IMR-90 (cell line): Measurements from ENCODE around the gene ZMIZ1. TPM values are rescaled to one million over a fixed set of nuclear protein-coding genes. Genes with fewer than 3 reads are reported as not detected.

Experiments
- ATAC-seq: fragments of 200-7000 bp; cut with Tn5 transposase; 2 replicates; pipeline ENCODE4 v1.9.1; 2020; ENCODE audit warnings: low read depth, mild to moderate bottlenecking, moderate library complexity
- BruUV-seq: library from RNA; stranded (reverse); fragments of 400-500 nt; replicated peaks from 2 replicates; lab custom pipeline; 2021; lab: Mats Ljungman, UMichigan
- CTCF ChIA-PET: fragments of 300-600 bp; formaldehyde crosslinking; extraction: SDS; loops from one replicate; lab custom pipeline; 2021; ENCODE audit warnings: antibody characterized with exemption; lab: Yijun Ruan, JAX
- POLR2A ChIA-PET: fragments of 300-600 bp; sonication (Branson Sonifier 250); formaldehyde crosslinking; loops from one replicate; lab custom pipeline; 2022; ENCODE audit warnings: antibody characterized with exemption; ENCODE audit not compliant: unreplicated experiment; lab: Charles Lee
- DNase-seq: peaks from one replicate; pipeline ENCODE4 v3.0.0; 2013
- H2AFZ ChIP-seq: replicated peaks from 2 replicates; pipeline ENCODE3; 2013; ENCODE audit warnings: low read length, mild to moderate bottlenecking; ENCODE audit not compliant: poor library complexity
- H2AK5ac ChIP-seq: 2 replicates; pipeline ENCODE4 v1.6.1; 2013; ENCODE audit warnings: low read depth, low read length, inconsistent platforms
- H2AK9ac ChIP-seq: replicated peaks from 2 replicates; pipeline ENCODE3; 2013; ENCODE audit warnings: mild to moderate bottlenecking, low read depth, low read length, moderate library complexity; ENCODE audit not compliant: poor library complexity
- H2BK120ac ChIP-seq: 2 replicates; pipeline ENCODE4 v1.6.1; 2013; ENCODE audit warnings: low read depth, low read length, inconsistent platforms
- H2BK15ac ChIP-seq: 3 replicates; pipeline ENCODE4 v1.6.1; 2013; ENCODE audit warnings: low read depth, low read length, inconsistent platforms
- H2BK20ac ChIP-seq: 2 replicates; pipeline ENCODE4 v1.6.1; 2013; ENCODE audit warnings: low read depth, mild to moderate bottlenecking, inconsistent platforms, low read length, moderate library complexity
- H2BK5ac ChIP-seq: 2 replicates; pipeline ENCODE4 v1.6.1; 2013; ENCODE audit warnings: mild to moderate bottlenecking, low read depth, low read length, inconsistent platforms; ENCODE audit not compliant: poor library complexity, severe bottlenecking
- H3K14ac ChIP-seq: replicated peaks from 2 replicates; pipeline ENCODE4 v1.6.1; 2013; ENCODE audit warnings: low read depth, low read length, inconsistent platforms
- H3K18ac ChIP-seq: 2 replicates; pipeline ENCODE4 v1.6.1; 2013; ENCODE audit warnings: low read depth, low read length, control low read depth
- H3K23ac ChIP-seq: 2 replicates; pipeline ENCODE4 v1.6.1; 2013; ENCODE audit warnings: low read depth, low read length, inconsistent platforms
- H3K27ac ChIP-seq: 2 replicates; pipeline ENCODE4 v1.5.1; 2013; ENCODE audit warnings: mild to moderate bottlenecking, control low read depth, low read length; ENCODE audit not compliant: insufficient read depth
- H3K27me3 ChIP-seq: 2 replicates; pipeline ENCODE4 v1.6.1; 2013; ENCODE audit warnings: low read length; ENCODE audit not compliant: control insufficient read depth, insufficient read depth
- H3K36me3 ChIP-seq: 2 replicates; pipeline ENCODE4 v1.6.1; 2013; ENCODE audit warnings: low read length, mixed read lengths; ENCODE audit not compliant: control insufficient read depth, insufficient read depth
- H3K4ac ChIP-seq: 2 replicates; pipeline ENCODE4 v1.6.1; 2013; ENCODE audit warnings: low read depth, low read length, inconsistent platforms
- H3K4me1 ChIP-seq: 2 replicates; pipeline ENCODE4 v1.6.1; 2013; ENCODE audit warnings: low read length, mixed read lengths; ENCODE audit not compliant: control insufficient read depth, insufficient read depth
- H3K4me2 ChIP-seq: 2 replicates; pipeline ENCODE4 v1.6.1; 2013; ENCODE audit warnings: low read depth, mild to moderate bottlenecking, control low read depth, low read length, moderate library complexity
- H3K4me3 ChIP-seq: 2 replicates; pipeline ENCODE4 v1.5.1; 2013; ENCODE audit warnings: low read depth, mild to moderate bottlenecking, control low read depth, low read length, moderate library complexity; ENCODE audit not compliant: insufficient read depth
- H3K56ac ChIP-seq: 2 replicates; pipeline ENCODE4 v1.6.1; 2013; ENCODE audit warnings: low read length, inconsistent platforms; ENCODE audit not compliant: insufficient read depth; ENCODE audit errors: extremely low read depth
- H3K79me1 ChIP-seq, 2 experiments: 2 replicates each; pipeline ENCODE4 v1.6.1; 2013; ENCODE audit warnings: low read length in 2 of 2, inconsistent platforms in 1 of 2, low read depth in 1 of 2
- H3K9ac ChIP-seq: 2 replicates; pipeline ENCODE4 v1.6.1; 2013; ENCODE audit warnings: low read depth, low read length, control low read depth
- H3K9me1 ChIP-seq: 2 replicates; pipeline ENCODE4 v1.6.1; 2013; ENCODE audit warnings: low read length, inconsistent platforms; ENCODE audit not compliant: insufficient read depth
- H3K9me3 ChIP-seq: 2 replicates; pipeline ENCODE4 v1.6.1; 2013; ENCODE audit warnings: low read length; ENCODE audit not compliant: control insufficient read depth, insufficient read depth
- H4K20me1 ChIP-seq: 2 replicates; pipeline ENCODE4 v1.6.1; 2013; ENCODE audit warnings: low read length, inconsistent platforms; ENCODE audit not compliant: insufficient read depth
- H4K5ac ChIP-seq: 2 replicates; pipeline ENCODE4 v1.6.1; 2013; ENCODE audit warnings: mild to moderate bottlenecking, low read depth, low read length, control low read depth
- H4K8ac ChIP-seq, 2 experiments: 2 replicates each; pipeline ENCODE4 v1.6.1; 2013; ENCODE audit warnings: low read depth in 2 of 2, low read length in 2 of 2, control low read depth in 1 of 2, inconsistent platforms in 1 of 2
- H4K91ac ChIP-seq: 2 replicates; pipeline ENCODE4 v1.6.1; 2013; ENCODE audit warnings: low read depth, low read length, inconsistent platforms; ENCODE audit not compliant: insufficient read depth
- BHLHE40 ChIP-seq: fragments of 150-350 bp; IDR thresholded peaks from 2 replicates; pipeline ENCODE4 v1.6.1; 2016; ENCODE audit warnings: mild to moderate bottlenecking, low read depth, low read length
- CEBPB ChIP-seq: IDR thresholded peaks from 2 replicates; pipeline ENCODE4 v1.6.1; 2012; ENCODE audit warnings: low read depth, low read length, improper control_type of control experiment
- CHD1 ChIP-seq: IDR thresholded peaks from 2 replicates; pipeline ENCODE4 v1.6.1; 2012; ENCODE audit warnings: low read depth, low read length, improper control_type of control experiment
- CTCF ChIP-seq: conservative IDR thresholded peaks from 2 replicates; pipeline ENCODE4 v1.5.1; 2012; ENCODE audit warnings: mild to moderate bottlenecking, low read depth, low read length, improper control_type of control experiment
- ELK1 ChIP-seq: fragments of 150-350 bp; IDR thresholded peaks from 2 replicates; pipeline ENCODE4 v1.6.1; 2016; ENCODE audit warnings: low read depth, mild to moderate bottlenecking, low read length, moderate library complexity, borderline replicate concordance
- FOS ChIP-seq: fragments of 150-350 bp; IDR thresholded peaks from 2 replicates; pipeline ENCODE4 v1.6.1; 2016; ENCODE audit warnings: low read depth, low read length
- MAFK ChIP-seq: IDR thresholded peaks from 2 replicates; pipeline ENCODE4 v1.6.1; 2012; ENCODE audit warnings: low read depth, low read length, improper control_type of control experiment
- MAZ ChIP-seq: IDR thresholded peaks from 2 replicates; pipeline ENCODE4 v1.6.1; 2012; ENCODE audit warnings: low read depth, mild to moderate bottlenecking, low read length, improper control_type of control experiment, moderate library complexity, borderline replicate concordance
- MXI1 ChIP-seq: IDR thresholded peaks from 2 replicates; pipeline ENCODE4 v1.6.1; 2012; ENCODE audit warnings: low read depth, mild to moderate bottlenecking, low read length, moderate library complexity, borderline replicate concordance
- NFE2L2 ChIP-seq: fragments of 150-350 bp; IDR thresholded peaks from 2 replicates; pipeline ENCODE4 v1.6.1; 2016; ENCODE audit warnings: low read depth, mild to moderate bottlenecking, low read length
- POLR2A ChIP-seq: IDR thresholded peaks from 2 replicates; pipeline ENCODE4 v1.6.1; 2012; ENCODE audit warnings: mild to moderate bottlenecking, low read depth, low read length
- RAD21 ChIP-seq: IDR thresholded peaks from 2 replicates; pipeline ENCODE4 v1.6.1; 2012; ENCODE audit warnings: low read length, improper control_type of control experiment
- RCOR1 ChIP-seq: IDR thresholded peaks from 2 replicates; pipeline ENCODE4 v1.6.1; 2012; ENCODE audit warnings: mild to moderate bottlenecking, low read length, improper control_type of control experiment; ENCODE audit not compliant: insufficient replicate concordance
- RFX5 ChIP-seq: IDR thresholded peaks from 2 replicates; pipeline ENCODE4 v1.8.0; 2012; ENCODE audit warnings: low read depth, mild to moderate bottlenecking, low read length, moderate library complexity
- SMC3 ChIP-seq: fragments of 150-350 bp; IDR thresholded peaks from 2 replicates; pipeline ENCODE4 v1.6.1; 2016; ENCODE audit warnings: low read depth, mild to moderate bottlenecking, antibody characterized with exemption, low read length, moderate library complexity
- USF2 ChIP-seq: fragments of 150-350 bp; IDR thresholded peaks from 2 replicates; pipeline ENCODE4 v1.6.1; 2017; ENCODE audit warnings: mild to moderate bottlenecking, antibody characterized with exemption, low read length, low read depth
- WGBS, 2 experiments: methylation state at CpG; one replicate each; pipeline versions ENCODE4 v1.1.5 to v1.1.7; 2013; ENCODE audit warnings: missing lambda C conversion rate in 2 of 2; ENCODE audit not compliant: insufficient read length in 1 of 2; ENCODE audit errors: extremely low coverage in 2 of 2; 5-methylcytosine and 5-hydroxymethylcytosine counted together
- dilution Hi-C: fragments of 300-500 bp; cut with HindIII; formaldehyde crosslinking; loops from one replicate; pipeline ENCODE4 v1.14.3; 2018; ENCODE audit warnings: low sequenced_read_pairs; ENCODE audit not compliant: unreplicated experiment
- in situ Hi-C: fragments of 300-500 bp; cut with MboI; formaldehyde crosslinking; loops from 3 replicates; pipeline ENCODE4 v1.14.3; 2019; ENCODE audit warnings: low sequenced_read_pairs, inconsistent platforms, mixed read lengths
- intact Hi-C: fragments of 100-400 bp; cut with micrococcal nuclease; formaldehyde crosslinking; loops from 2 replicates; pipeline ENCODE4 v1.10.0; 2022
- polyA plus RNA-seq, 3 experiments: library from polyadenylated mRNA; depleted of rRNA; stranded (reverse); fragments of >200 nt; gene quantifications; 2 replicates each; pipeline ENCODE4 v1.2.3, GENCODE V29; 2012; ENCODE audit warnings: low replicate concordance in 1 of 3
- total RNA-seq: library from RNA; depleted of rRNA; stranded (reverse); fragments of >200 nt; gene quantifications from 2 replicates; pipeline ENCODE4 v1.2.3, GENCODE V29; 2012

The ZMIZ1 gene
- total and polyA plus RNA-seq, 2 of the 4 experiments (the other 2 are of a cell fraction), result 6.6 to 48.7 TPM

DNA sequence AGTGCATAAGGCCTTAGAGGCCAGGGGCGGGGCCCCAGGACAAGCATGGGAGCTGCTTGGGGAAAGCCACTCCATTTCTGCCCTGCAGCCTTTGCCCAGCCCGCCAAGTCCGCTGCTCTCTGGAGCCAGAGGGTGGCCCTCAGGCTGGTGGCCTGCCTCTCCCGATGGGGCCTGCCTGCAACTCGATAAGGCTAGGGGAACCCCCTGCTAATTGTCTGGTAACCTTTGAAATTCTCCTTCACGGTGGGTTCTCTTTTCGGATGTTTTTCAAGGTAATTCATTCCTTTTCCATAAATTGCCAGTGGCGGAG, 94.9 kb downstream of the ZMIZ1 start:
- H3K23ac ChIP-seq, result peak overlapping the region; percentile 6; the same call in 1 of the 2 replicates
- H4K5ac ChIP-seq, result no peak overlapping the region
- peak overlapping the region; percentile 49 for H3K4ac ChIP-seq
- WGBS, 2 experiments, result 88% methylated on average over 3 of the region's 8 CpGs; no CpG with 5 or more reads in 1 of the 2 experiments
- H3K9ac ChIP-seq, result no peak overlapping the region
- no TSS peak for BruUV-seq
- peak overlapping the region; percentile 57 for H4K91ac ChIP-seq
- H3K9me1 ChIP-seq, result peaks cover 30% of the 10 kb centered on the region
- H2BK15ac ChIP-seq, result no peak overlapping the region
- H3K14ac ChIP-seq, result 0 out of 2 replicates have a peak overlapping the region, but pooled peaks have one; percentile 24
- dilution Hi-C loops (no loop called here), intact Hi-C loops (no loop called here), in situ Hi-C loops (no loop called here)
- H4K8ac ChIP-seq, result peak overlapping the region in 1 of 2 experiments; percentile 1; a peak in 1 of 4 replicates
- DNase-seq (no peak), ATAC-seq (no peak)
- TF ChIP-seq USF2 (no peak), RAD21 (no peak), RCOR1 (no peak), POLR2A (no peak), SMC3 (no peak), CEBPB (no peak), CTCF (no peak), BHLHE40 (no peak), FOS (no peak), RFX5 (no peak), MXI1 (no peak), MAFK (no peak), CHD1 (no peak), ELK1 (no peak), MAZ (no peak), NFE2L2 (no peak)
- H3K18ac ChIP-seq, result no peak overlapping the region
- H2AK9ac ChIP-seq, result peak overlapping the region; percentile 71
- no peak overlapping the region for H2AK5ac ChIP-seq
- H3K4me3 ChIP-seq, result no peak overlapping the region
- H3K27ac ChIP-seq, result peak overlapping the region; percentile 55; the same call in 1 of the 2 replicates
- H3K9me3 ChIP-seq, result no peaks in the 10 kb centered on the region
- ChIA-PET CTCF (interaction anchor here (0.8 kb wide), 1 partner anchor 32 kb away, joined by 3 read pairs; no protein-coding TSS in a partner anchor), POLR2A (no interaction called here)
- H3K4me2 ChIP-seq, result no peak overlapping the region
- peaks cover 49% of the 10 kb centered on the region for H3K36me3 ChIP-seq
- H4K20me1 ChIP-seq, result peaks cover 50% of the 10 kb centered on the region
- H3K27me3 ChIP-seq, result no peaks in the 10 kb centered on the region
- H3K56ac ChIP-seq, result peak overlapping the region; percentile 20; the same call in 1 of the 2 replicates
- no peak overlapping the region for H2AFZ ChIP-seq
- H2BK20ac ChIP-seq, result 0 out of 2 replicates have a peak overlapping the region, but pooled peaks have one; percentile 32
- no peak overlapping the region for H2BK120ac ChIP-seq
- H2BK5ac ChIP-seq, result peak overlapping the region; percentile 44
- H3K79me1 ChIP-seq, result peaks cover 63 to 99% of the 10 kb centered on the region in 2 experiments
- H3K4me1 ChIP-seq, result peaks cover 56% of the 10 kb centered on the region
